Measurements from ENCODE around the gene ABCF2. TPM values are rescaled to one million over a fixed set of nuclear protein-coding genes. Genes with fewer than 3 reads are reported as not detected.

The ABCF2 gene
- total and polyA plus RNA-seq, 2 of the 13 experiments (the other 11 are each of a cell fraction or from before 2014, with no cell fraction given): 16.3 to 42.5 TPM

DNA sequence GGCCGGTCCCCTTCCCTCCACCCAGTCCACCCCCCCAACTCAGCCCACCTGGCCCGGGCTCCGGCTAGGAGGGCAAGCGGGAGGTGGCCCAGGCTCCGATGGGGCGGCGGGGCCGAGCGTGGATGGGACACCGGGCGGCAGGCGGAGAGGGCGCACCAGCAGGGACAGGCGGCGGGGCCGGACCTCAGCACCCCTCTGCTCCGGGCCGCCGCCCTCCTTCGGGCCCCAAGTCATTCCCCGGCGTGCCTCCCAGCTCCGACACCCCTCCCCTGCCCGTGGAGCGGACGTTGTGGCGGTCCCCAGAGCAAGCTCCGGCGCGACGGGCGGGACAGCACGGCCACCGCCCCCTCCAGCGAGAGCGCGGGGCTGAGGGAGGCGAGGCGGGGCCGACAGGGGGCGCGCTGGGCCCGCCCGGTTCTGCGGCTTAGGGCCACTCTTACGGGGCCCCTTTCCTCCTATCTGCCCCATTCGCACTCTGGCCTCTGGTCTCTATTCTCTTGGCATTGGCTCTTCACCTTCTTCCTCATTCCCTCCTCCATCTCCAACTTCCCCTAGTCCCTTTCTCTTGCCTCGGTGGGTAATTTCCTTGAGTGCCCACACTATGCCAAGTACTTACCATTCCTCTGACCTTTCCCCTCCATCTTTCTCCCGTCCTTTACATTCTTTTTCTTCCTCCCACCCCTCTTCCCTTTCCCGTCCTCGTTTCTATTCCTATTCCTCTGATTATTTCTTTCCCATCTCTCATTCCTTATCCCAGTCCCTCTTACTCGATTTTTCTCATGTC, 58.8 kb downstream of the ABCF2 start (continued):
- TF ChIP-seq ZSCAN12 (CRISPR knock-in tag; IDR thresholded peaks at IDR 0.05) (no peak), SRSF1 (optimal IDR thresholded peaks at IDR 0.05; ENCODE audit: low read depth, low read length) (no peak), HNRNPK (IDR thresholded peaks at IDR 0.05; ENCODE audit: low read depth, low read length, poor library complexity, severe bottlenecking) (peak; percentile 67), ZBTB44 (CRISPR knock-in tag; IDR thresholded peaks at IDR 0.05) (no peak), KAT2B (IDR thresholded peaks at IDR 0.05; ENCODE audit: borderline replicate concordance, low read depth, low read length) (no peak), ZNF782 (CRISPR knock-in tag; IDR thresholded peaks at IDR 0.05; ENCODE audit: borderline replicate concordance) (no peak), HMGA1 (CRISPR knock-in tag; conservative IDR thresholded peaks at IDR 0.05) (no peak), MIER2 (CRISPR knock-in tag; IDR thresholded peaks at IDR 0.05) (no peak), GFI1 (CRISPR knock-in tag; IDR thresholded peaks at IDR 0.05; ENCODE audit: borderline replicate concordance) (no peak), ZNF775 (CRISPR knock-in tag; IDR thresholded peaks at IDR 0.05; ENCODE audit: borderline replicate concordance) (no peak), ZBTB38 (CRISPR knock-in tag; IDR thresholded peaks at IDR 0.05) (no peak), SMARCE1 (IDR thresholded peaks at IDR 0.05; ENCODE audit: borderline replicate concordance) (no peak), RBM39 (IDR thresholded peaks at IDR 0.05; ENCODE audit: low read depth, low read length, poor library complexity, severe bottlenecking) (peak; percentile 56), SSRP1 (CRISPR knock-in tag; IDR thresholded peaks at IDR 0.05) (no peak), PCBP2 (optimal IDR thresholded peaks at IDR 0.05; ENCODE audit: low read depth, low read length, poor library complexity, severe bottlenecking) (no peak), TGIF2 (CRISPR knock-in tag; IDR thresholded peaks at IDR 0.05) (no peak), ZNF768 (CRISPR knock-in tag; IDR thresholded peaks at IDR 0.05) (peak; percentile 48; the same call in 1 of the 2 replicates), HOXA7 (CRISPR knock-in tag; IDR thresholded peaks at IDR 0.05) (no peak)
- TF ChIP-seq, protein P1, sequence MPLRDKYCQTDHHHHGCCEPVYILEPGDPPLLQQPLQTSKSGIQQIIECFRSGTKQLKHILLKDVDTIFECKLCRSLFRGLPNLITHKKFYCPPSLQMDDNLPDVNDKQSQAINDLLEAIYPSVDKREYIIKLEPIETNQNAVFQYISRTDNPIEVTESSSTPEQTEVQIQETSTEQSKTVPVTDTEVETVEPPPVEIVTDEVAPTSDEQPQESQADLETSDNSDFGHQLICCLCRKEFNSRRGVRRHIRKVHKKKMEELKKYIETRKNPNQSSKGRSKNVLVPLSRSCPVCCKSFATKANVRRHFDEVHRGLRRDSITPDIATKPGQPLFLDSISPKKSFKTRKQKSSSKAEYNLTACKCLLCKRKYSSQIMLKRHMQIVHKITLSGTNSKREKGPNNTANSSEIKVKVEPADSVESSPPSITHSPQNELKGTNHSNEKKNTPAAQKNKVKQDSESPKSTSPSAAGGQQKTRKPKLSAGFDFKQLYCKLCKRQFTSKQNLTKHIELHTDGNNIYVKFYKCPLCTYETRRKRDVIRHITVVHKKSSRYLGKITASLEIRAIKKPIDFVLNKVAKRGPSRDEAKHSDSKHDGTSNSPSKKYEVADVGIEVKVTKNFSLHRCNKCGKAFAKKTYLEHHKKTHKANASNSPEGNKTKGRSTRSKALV (CRISPR knock-in tag; IDR thresholded peaks at IDR 0.05): peak; percentile 81
